ENCODE measurements around the gene RAB44.

DNA sequence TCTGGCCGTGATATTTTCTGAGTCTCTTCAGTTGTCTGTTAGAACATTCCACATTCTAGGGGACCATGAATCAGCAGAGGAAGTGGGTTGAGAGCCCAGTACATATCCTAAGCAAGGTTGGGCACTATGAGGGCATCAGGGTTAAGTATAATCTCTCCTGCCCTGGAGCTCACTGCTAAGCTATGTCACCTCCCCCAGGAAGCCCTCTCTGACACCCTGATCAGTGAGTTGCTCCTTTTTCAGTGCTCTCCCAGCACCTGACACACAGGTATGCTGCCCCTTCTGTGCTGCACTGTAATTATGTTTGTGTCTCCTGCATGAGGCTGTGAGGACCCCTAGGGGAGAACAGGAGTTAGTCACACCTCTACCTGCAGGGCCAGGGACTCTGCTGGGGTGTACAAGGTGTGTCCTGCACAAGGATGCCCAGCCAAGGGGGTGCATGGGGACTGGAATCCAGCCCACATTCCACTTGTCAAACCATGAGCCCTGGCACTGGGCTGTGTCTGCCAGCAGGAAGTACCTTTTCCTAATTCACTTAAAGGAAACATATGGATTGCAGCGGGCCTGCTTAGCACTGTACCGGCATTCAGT, 3.9 kb downstream of the RAB44 start:
- TF ChIP-seq ZFX (CRISPR knock-in tag; IDR thresholded peaks at IDR 0.05; ENCODE audit: low read depth) (no peak), DMAP1 (CRISPR knock-in tag; IDR thresholded peaks at IDR 0.05) (no peak)
- TF ChIP-seq, protein P1, sequence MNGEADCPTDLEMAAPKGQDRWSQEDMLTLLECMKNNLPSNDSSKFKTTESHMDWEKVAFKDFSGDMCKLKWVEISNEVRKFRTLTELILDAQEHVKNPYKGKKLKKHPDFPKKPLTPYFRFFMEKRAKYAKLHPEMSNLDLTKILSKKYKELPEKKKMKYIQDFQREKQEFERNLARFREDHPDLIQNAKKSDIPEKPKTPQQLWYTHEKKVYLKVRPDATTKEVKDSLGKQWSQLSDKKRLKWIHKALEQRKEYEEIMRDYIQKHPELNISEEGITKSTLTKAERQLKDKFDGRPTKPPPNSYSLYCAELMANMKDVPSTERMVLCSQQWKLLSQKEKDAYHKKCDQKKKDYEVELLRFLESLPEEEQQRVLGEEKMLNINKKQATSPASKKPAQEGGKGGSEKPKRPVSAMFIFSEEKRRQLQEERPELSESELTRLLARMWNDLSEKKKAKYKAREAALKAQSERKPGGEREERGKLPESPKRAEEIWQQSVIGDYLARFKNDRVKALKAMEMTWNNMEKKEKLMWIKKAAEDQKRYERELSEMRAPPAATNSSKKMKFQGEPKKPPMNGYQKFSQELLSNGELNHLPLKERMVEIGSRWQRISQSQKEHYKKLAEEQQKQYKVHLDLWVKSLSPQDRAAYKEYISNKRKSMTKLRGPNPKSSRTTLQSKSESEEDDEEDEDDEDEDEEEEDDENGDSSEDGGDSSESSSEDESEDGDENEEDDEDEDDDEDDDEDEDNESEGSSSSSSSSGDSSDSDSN (CRISPR knock-in tag; IDR thresholded peaks at IDR 0.05): no peak
- TF ChIP-seq, protein P2, sequence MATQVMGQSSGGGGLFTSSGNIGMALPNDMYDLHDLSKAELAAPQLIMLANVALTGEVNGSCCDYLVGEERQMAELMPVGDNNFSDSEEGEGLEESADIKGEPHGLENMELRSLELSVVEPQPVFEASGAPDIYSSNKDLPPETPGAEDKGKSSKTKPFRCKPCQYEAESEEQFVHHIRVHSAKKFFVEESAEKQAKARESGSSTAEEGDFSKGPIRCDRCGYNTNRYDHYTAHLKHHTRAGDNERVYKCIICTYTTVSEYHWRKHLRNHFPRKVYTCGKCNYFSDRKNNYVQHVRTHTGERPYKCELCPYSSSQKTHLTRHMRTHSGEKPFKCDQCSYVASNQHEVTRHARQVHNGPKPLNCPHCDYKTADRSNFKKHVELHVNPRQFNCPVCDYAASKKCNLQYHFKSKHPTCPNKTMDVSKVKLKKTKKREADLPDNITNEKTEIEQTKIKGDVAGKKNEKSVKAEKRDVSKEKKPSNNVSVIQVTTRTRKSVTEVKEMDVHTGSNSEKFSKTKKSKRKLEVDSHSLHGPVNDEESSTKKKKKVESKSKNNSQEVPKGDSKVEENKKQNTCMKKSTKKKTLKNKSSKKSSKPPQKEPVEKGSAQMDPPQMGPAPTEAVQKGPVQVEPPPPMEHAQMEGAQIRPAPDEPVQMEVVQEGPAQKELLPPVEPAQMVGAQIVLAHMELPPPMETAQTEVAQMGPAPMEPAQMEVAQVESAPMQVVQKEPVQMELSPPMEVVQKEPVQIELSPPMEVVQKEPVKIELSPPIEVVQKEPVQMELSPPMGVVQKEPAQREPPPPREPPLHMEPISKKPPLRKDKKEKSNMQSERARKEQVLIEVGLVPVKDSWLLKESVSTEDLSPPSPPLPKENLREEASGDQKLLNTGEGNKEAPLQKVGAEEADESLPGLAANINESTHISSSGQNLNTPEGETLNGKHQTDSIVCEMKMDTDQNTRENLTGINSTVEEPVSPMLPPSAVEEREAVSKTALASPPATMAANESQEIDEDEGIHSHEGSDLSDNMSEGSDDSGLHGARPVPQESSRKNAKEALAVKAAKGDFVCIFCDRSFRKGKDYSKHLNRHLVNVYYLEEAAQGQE (IDR thresholded peaks at IDR 0.05; ENCODE audit: borderline replicate concordance in 1 of 2, low read depth in 1 of 2, low read length in 2 of 2): no peak
